Esophagus squamous epithelium (tissue), 4 donors: Measurements from ENCODE around the gene MATK.

Experiments used
- CTCF ChIP-seq, 6 experiments: fragments of 450-650 bp in 4 of 6; fragments of 200-600 bp in 2 of 6; sonication (generic) in 2 of 6; IDR thresholded peaks; one replicate each; pipeline ENCODE4 v1.5.1; 2016 to 2019; ENCODE audit warnings: antibody characterized with exemption in 6 of 6, mild to moderate bottlenecking in 4 of 6, moderate library complexity in 4 of 6
- POLR2A ChIP-seq, 4 donors: fragments of 450-650 bp; IDR thresholded peaks; one replicate each; pipeline ENCODE4 v1.6.1; 2017; ENCODE audit warnings: antibody characterized with exemption in 4 of 4, mild to moderate bottlenecking in 4 of 4, moderate library complexity in 3 of 4

- TF ChIP-seq CTCF (IDR thresholded peaks at IDR 0.05): no peak
- TF ChIP-seq POLR2A (IDR thresholded peaks at IDR 0.05): no peak
Observed at GRCh38 chr19:3778104-3778867, 7.9 kb downstream of the MATK start.
